Nephron (organoid): Measurements from ENCODE around the gene DTD1.
A peak's percentile ranks its signal among the peaks of the same experiment; 100 is the strongest.

ENCODE experiments used
- H3K27ac Mint-ChIP-seq, 3 experiments: 2 replicates each; pipeline ENCODE4 v1.8.0; 2020; ENCODE audit warnings: mixed read lengths in 3 of 3, mild to moderate bottlenecking in 2 of 3, moderate library complexity in 1 of 3
- H3K27me3 Mint-ChIP-seq: 2 replicates; pipeline ENCODE4 v1.8.0; 2021; ENCODE audit warnings: low read depth, mild to moderate bottlenecking, moderate library complexity, mixed read lengths
- H3K36me3 Mint-ChIP-seq: 2 replicates; pipeline ENCODE4 v1.8.0; 2020; ENCODE audit warnings: low read depth, mixed read lengths
- H3K4me1 Mint-ChIP-seq: 2 replicates; pipeline ENCODE4 v1.8.0; 2020; ENCODE audit warnings: mixed read lengths
- H3K4me3 Mint-ChIP-seq, 3 experiments: 2 replicates each; pipeline ENCODE4 v1.8.0; 2020; ENCODE audit warnings: mild to moderate bottlenecking in 3 of 3, mixed read lengths in 3 of 3, moderate library complexity in 2 of 3
- H3K9me3 Mint-ChIP-seq: 2 replicates; pipeline ENCODE4 v1.8.0; 2020; ENCODE audit warnings: mixed read lengths
- CTCF ChIP-seq, 3 experiments: fragments of 200-600 bp; sonication (generic); IDR thresholded peaks; one replicate each; pipeline ENCODE4 v1.5.0; 2021; ENCODE audit warnings: antibody characterized with exemption in 3 of 3; ENCODE audit not compliant: unreplicated experiment in 3 of 3

DTD1 gene

DNA sequence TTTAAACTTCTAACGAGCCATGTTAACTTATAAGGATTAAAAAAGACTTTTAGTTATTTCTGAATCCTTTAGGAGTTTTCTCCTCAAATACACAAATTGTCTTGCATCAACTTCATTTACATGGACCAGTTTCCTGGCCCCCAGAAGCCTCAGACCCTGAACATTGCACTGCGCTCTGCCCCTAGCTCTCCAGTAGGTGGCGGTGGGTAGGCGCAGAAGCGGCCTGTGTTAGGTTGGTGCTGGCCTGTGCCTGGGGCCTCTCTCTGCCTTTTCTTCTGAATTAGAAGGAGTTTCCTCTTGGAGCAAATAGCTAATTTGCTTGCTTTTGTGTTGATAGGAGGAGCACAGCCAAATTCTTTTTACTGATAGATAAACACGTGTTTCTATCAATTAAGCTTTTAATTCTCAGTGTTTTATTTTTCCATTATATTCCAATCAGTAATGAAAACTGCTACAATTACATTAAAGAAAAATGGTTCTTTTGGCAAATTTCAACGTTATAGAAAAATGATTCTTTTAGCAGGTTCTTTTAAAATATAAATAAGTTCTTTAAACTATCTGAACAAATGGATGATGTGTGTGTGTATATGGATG, 44.4 kb downstream of the DTD1 start:
- no peaks in the 10 kb centered on the region for H3K9me3 Mint-ChIP-seq
- H3K27ac Mint-ChIP-seq, result no peak overlapping the region
- TF ChIP-seq CTCF (IDR thresholded peaks at IDR 0.05; ENCODE audit: unreplicated experiment in 3 of 3), result peak; percentile 96 to 99 (median 99)
- H3K36me3 Mint-ChIP-seq, result peaks cover 8% of the 10 kb centered on the region
- no peak overlapping the region for H3K4me3 Mint-ChIP-seq
- peaks cover 20% of the 10 kb centered on the region for H3K4me1 Mint-ChIP-seq
- H3K27me3 Mint-ChIP-seq, result no peaks in the 10 kb centered on the region

GRCh38 chr20:18633411-18633810, 45.6 kb downstream of the DTD1 start:
- Mint-ChIP-seq H3K36me3 (peaks cover 7% of the 10 kb centered on the region), H3K27ac (no peak overlapping the region), H3K27me3 (no peaks in the 10 kb centered on the region), H3K4me1 (peaks cover 27% of the 10 kb centered on the region), H3K4me3 (no peak overlapping the region), H3K9me3 (no peaks in the 10 kb centered on the region)
- no peak for TF ChIP-seq CTCF (IDR thresholded peaks at IDR 0.05; ENCODE audit: unreplicated experiment in 3 of 3)

GRCh38 chr20:18634501-18634900, 46.6 kb downstream of the DTD1 start:
- no peak for TF ChIP-seq CTCF (IDR thresholded peaks at IDR 0.05; ENCODE audit: unreplicated experiment in 3 of 3)
- Mint-ChIP-seq H3K36me3 (peaks cover 7% of the 10 kb centered on the region), H3K4me3 (no peak overlapping the region), H3K27me3 (no peaks in the 10 kb centered on the region), H3K27ac (peak overlapping the region in 1 of 3 experiments; percentile 63), H3K4me1 (peaks cover 35% of the 10 kb centered on the region), H3K9me3 (no peaks in the 10 kb centered on the region)

GRCh38 chr20:18635380-18635779, 47.5 kb downstream of the DTD1 start:
- no peaks in the 10 kb centered on the region for H3K9me3 Mint-ChIP-seq
- no peak overlapping the region for H3K4me3 Mint-ChIP-seq
- no peak overlapping the region for H3K27ac Mint-ChIP-seq
- peaks cover 7% of the 10 kb centered on the region for H3K36me3 Mint-ChIP-seq
- no peak for TF ChIP-seq CTCF (IDR thresholded peaks at IDR 0.05; ENCODE audit: unreplicated experiment in 3 of 3)
- peaks cover 40% of the 10 kb centered on the region for H3K4me1 Mint-ChIP-seq
- H3K27me3 Mint-ChIP-seq, result no peaks in the 10 kb centered on the region

DNA sequence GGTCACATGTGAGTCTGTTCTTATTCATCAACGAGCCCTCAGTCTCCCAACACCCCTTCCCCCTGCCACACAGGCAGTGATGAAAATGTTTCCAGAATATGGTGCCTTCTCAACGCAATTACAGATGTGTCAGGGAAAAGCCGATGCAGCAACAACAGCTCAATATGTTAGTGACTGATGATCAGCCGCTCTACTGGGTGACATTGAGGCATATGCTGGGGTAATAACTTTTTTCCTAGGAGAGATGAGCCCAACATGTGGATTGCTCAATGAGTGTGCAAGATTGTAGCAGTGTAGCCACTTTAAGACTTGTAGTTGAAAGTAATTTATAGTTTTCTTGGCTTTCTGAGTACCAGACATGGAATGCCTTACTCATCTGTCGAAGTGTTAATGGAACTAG, 49.4 kb downstream of the DTD1 start:
- peaks cover 52% of the 10 kb centered on the region for H3K4me1 Mint-ChIP-seq
- H3K36me3 Mint-ChIP-seq, result peaks cover 5% of the 10 kb centered on the region
- no peaks in the 10 kb centered on the region for H3K9me3 Mint-ChIP-seq
- TF ChIP-seq CTCF (IDR thresholded peaks at IDR 0.05; ENCODE audit: unreplicated experiment in 3 of 3), result no peak
- H3K27me3 Mint-ChIP-seq, result no peaks in the 10 kb centered on the region
- no peak overlapping the region for H3K4me3 Mint-ChIP-seq
- no peak overlapping the region for H3K27ac Mint-ChIP-seq

DNA sequence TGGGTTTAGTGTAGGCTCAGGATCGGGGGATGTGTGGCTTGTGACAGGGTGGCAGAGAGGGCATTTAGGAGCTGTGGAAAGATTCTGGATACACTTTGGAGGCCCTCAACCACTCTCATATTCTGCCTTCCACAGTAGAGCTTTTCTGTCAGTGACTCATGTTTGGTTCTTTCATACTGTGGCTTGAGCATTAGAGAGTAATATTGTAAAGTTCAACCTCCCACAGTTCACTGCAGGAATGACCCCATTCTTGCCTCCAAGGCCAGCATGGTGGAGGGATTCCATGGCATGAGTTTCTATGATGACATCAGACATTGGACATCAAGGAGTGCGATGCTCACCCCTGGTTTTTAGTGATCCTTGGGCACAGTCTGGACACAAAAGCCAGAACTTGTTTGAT, 50.9 kb downstream of the DTD1 start:
- peaks cover 5% of the 10 kb centered on the region for H3K36me3 Mint-ChIP-seq
- H3K4me3 Mint-ChIP-seq, result no peak overlapping the region
- no peaks in the 10 kb centered on the region for H3K27me3 Mint-ChIP-seq
- H3K4me1 Mint-ChIP-seq, result peaks cover 42% of the 10 kb centered on the region
- H3K27ac Mint-ChIP-seq, result peak overlapping the region in 1 of 3 experiments; percentile 24
- no peaks in the 10 kb centered on the region for H3K9me3 Mint-ChIP-seq
- TF ChIP-seq CTCF (IDR thresholded peaks at IDR 0.05; ENCODE audit: unreplicated experiment in 3 of 3), result no peak
